Testis (tissue), 2 donors: ENCODE measurements around the gene GALNT5.

Source experiments
- CTCF ChIP-seq, 3 experiments: fragments of 450-650 bp in 2 of 3; fragments of 200-600 bp in 1 of 3; sonication (generic) in 1 of 3; IDR thresholded peaks; one replicate each; pipeline ENCODE4 v1.5.1; 2016 to 2019; ENCODE audit warnings: antibody characterized with exemption in 3 of 3, mild to moderate bottlenecking in 2 of 3, moderate library complexity in 1 of 3
- POLR2A ChIP-seq: fragments of 450-650 bp; IDR thresholded peaks from one replicate; pipeline ENCODE4 v1.6.1; 2017; ENCODE audit warnings: antibody characterized with exemption, mild to moderate bottlenecking, moderate library complexity

GRCh38 chr2:157260533-157261198 lies 3.2 kb downstream of the GALNT5 start:
- TF ChIP-seq POLR2A (no peak), CTCF (IDR thresholded peaks at IDR 0.05) (no peak)
